HCEC 1CT (cell line): Measurements from ENCODE around the gene TLE3.
"Not testable (repeated sequence)": the region's sequence is repeated elsewhere in the genome, so short reads cannot be mapped to it uniquely, and the experiment has no call there.

Experiments
- DNase-seq: peaks from one replicate; pipeline ENCODE4 v3.0.0-alpha.2; 2017

Gene TLE3

GRCh38 chr15:70125605-70126004 lies 27.9 kb upstream of the TLE3 start:
- DNase-seq = no peak

- DNase-seq = peak; percentile 80
These were observed 24.0 kb upstream of the TLE3 start for GRCh38 chr15:70121624-70122302.

GRCh38 chr15:70120958-70121623 lies 23.4 kb upstream of the TLE3 start:
- no peak for DNase-seq

GRCh38 chr15:70119911-70120508 lies 22.3 kb upstream of the TLE3 start:
- DNase-seq = no peak

GRCh38 chr15:70118599-70118998 lies 20.9 kb upstream of the TLE3 start:
- no peak for DNase-seq

GRCh38 chr15:70116317-70116716 lies 18.6 kb upstream of the TLE3 start:
- no peak for DNase-seq

- no peak for DNase-seq
These were observed 16.5 kb upstream of the TLE3 start for GRCh38 chr15:70114221-70114620.

- no peak for DNase-seq
These were observed 15.6 kb upstream of the TLE3 start for GRCh38 chr15:70113304-70113700.

GRCh38 chr15:70112572-70113303 lies 15.0 kb upstream of the TLE3 start:
- not testable (repeated sequence) for DNase-seq

- DNase-seq = peak; percentile 30
These were observed 14.3 kb upstream of the TLE3 start for GRCh38 chr15:70112074-70112395.

- peak; percentile 66 for DNase-seq
These were observed 13.7 kb upstream of the TLE3 start for GRCh38 chr15:70111203-70112073.

GRCh38 chr15:70109978-70110377 lies 12.3 kb upstream of the TLE3 start:
- DNase-seq = no peak

GRCh38 chr15:70109531-70109930 lies 11.8 kb upstream of the TLE3 start:
- no peak for DNase-seq

GRCh38 chr15:70103880-70104626 lies 6.3 kb upstream of the TLE3 start:
- DNase-seq = no peak

- DNase-seq = no peak
These were observed 5.1 kb upstream of the TLE3 start for GRCh38 chr15:70102827-70103226.

- DNase-seq = peak; percentile 93
These were observed 3.9 kb upstream of the TLE3 start for GRCh38 chr15:70101459-70102113.

GRCh38 chr15:70100474-70101341 lies 3.0 kb upstream of the TLE3 start:
- DNase-seq = peak; percentile 47

GRCh38 chr15:70099967-70100473 lies 2.3 kb upstream of the TLE3 start:
- no peak for DNase-seq

- DNase-seq = peak; percentile 98
These were observed 1.6 kb upstream of the TLE3 start for GRCh38 chr15:70099167-70099966.
